ENCODE data around the gene SYCE3.

DNA sequence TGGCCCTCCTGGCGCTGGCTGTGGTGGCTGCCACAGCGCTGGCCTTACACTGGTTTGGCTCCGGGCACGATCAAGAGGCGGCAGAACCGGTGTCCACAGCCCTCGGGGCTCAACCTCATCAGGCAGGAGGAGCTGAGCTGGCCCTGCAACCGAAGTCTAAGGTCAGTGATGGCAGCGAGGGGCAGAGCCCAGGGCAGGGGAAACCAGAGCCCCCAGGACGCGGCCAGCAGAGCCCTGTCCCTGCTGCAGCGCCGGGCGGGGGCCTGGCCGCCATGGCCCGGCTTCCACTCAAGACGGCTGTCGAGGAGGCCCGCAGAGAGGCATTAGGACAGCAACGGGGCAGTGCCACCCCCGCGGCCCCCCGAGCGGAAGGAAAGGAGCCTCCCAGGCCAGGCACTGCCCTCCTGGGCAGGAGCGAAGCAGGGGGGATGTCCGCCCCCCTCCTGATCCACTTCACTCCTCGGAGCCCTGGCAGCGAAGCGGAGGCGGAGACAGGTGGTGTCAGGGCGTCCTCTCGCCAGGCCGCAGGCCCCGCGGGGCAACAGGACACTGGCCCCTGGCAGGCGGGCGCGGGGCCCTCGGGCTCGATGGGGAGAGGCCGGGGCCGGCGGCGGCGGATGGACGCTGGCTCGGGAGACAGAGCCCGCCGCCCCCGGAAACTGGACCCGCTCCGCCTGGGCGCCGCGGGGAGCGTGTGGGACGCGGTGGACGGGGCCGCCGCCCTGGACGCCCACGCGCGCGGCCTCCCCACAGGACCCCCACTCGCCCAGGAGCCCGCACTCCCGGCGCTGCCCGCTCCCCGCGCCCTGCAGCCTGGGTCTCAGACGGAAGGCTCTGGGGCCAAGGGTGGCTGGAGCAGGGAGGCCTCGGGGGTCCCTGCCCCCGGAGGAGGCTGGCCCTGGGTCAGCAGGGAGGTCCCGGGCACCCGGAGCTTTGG is 16.1 kb downstream of the SYCE3 start:
- TF ChIP-seq, protein P1, sequence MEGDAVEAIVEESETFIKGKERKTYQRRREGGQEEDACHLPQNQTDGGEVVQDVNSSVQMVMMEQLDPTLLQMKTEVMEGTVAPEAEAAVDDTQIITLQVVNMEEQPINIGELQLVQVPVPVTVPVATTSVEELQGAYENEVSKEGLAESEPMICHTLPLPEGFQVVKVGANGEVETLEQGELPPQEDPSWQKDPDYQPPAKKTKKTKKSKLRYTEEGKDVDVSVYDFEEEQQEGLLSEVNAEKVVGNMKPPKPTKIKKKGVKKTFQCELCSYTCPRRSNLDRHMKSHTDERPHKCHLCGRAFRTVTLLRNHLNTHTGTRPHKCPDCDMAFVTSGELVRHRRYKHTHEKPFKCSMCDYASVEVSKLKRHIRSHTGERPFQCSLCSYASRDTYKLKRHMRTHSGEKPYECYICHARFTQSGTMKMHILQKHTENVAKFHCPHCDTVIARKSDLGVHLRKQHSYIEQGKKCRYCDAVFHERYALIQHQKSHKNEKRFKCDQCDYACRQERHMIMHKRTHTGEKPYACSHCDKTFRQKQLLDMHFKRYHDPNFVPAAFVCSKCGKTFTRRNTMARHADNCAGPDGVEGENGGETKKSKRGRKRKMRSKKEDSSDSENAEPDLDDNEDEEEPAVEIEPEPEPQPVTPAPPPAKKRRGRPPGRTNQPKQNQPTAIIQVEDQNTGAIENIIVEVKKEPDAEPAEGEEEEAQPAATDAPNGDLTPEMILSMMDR (IDR thresholded peaks at IDR 0.05; ENCODE audit: low read depth, low read length, poor library complexity, severe bottlenecking) = no peak
- TF ChIP-seq EZH2phosphoT487 (IDR thresholded peaks at IDR 0.05; ENCODE audit: borderline replicate concordance, low read length) = no peak

All from DOHH2 (cell line).